ENCODE results near the gene CBX2. TPM values are rescaled to one million over a fixed set of nuclear protein-coding genes. Genes with fewer than 3 reads are reported as not detected.
A peak's percentile ranks its signal among the peaks of the same experiment; 100 is the strongest.

Gene CBX2
- total and polyA plus RNA-seq, 12 donors, result 0.06 to 3.4 (median 0.82) TPM

DNA sequence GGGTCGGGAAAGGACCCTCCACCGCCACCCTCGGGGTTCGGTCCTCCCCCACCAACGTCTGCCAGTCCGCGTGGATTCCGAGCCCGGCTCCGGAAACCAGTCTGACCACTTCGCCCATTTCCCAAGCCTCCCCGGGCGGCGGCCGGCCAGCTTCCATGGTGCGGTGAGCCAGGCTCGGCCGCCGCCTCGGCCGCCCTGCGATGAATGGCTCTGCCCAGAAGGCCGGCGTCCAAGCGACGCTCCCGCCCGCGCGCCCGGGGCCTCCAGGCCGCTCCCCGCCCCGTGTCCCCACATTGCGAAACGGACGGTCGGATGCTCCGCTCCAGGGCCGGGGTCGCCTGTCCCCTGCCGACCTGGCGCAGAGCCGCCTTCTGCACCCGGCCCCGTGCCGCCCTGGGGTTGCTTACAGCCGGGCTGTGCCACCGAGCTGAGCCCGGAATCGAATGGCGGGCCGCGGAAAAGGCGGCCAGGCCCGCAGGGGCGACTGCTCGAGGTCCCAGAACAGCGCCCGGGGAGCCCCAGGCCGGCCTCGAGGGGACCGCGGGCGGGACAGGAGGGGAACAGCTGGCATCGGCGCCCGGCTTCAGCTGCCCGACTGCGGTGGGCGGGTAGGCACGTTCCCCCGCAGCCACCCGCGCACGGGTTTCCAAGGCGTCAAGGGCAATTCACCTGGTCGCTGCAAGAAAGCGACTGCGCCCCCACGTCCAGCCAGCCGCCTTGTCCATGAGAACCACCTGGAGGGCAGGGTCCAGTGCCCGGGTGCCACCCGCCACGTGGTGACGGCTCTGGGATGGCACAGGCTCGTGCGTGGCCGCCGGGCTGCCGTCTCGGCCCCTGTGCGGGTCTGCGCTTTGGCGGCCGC lies 37.3 kb downstream of the CBX2 start:
- WGBS, 4 donors, result 6 to 80% (median 13%) methylated on average over 1 to 96 of the region's 96 CpGs

DNA sequence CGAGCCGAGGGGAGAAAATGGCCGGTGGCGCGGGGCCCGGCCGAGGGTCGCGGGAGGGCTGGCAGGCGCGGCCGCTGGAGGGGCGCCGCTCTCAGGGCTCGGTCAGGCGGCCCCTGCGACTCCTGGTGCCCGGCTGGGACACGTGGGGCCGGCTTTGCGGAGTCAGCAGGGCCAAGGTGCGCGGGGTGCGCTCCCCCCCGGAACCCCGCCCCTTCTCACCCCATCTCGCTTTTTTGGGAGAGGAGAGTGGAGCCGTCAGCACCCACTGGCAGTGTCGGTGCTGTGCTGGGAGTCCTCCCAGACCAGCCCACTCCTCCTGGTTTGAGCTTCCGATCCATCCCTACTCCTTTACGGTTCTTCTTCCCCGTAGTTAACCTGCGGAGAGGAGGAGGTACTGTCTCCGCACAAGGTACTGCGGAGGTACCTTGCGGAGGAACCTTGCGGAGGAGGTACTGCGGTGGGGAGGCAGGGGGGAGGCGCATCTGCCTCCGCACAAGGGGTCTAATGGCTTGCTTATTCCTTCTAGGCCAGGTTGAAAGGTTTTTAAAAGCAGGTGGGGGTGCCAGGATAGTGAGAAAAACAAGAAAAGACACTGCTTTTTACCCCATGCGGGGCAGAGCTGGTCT lies 38.0 kb downstream of the CBX2 start:
- WGBS, 4 donors, result 47 to 91% (median 68%) methylated on average over 13 to 41 of the region's 41 CpGs
- no peak for DNase-seq
- Histone ChIP-seq H3K36me3 (replicated peaks in 1 of 2) (no peaks in the 10 kb centered on the region), H3K4me3 (no peak overlapping the region), H3K9me3 (replicated peaks in 1 of 3) (no peaks in the 10 kb centered on the region), H3K27ac (no peak overlapping the region), H3K4me1 (replicated peaks in 1 of 2) (peaks cover 10 to 30% of the 10 kb centered on the region in 2 donors), H3K27me3 (peaks cover 57% of the 10 kb centered on the region)
- TF ChIP-seq, protein P1, sequence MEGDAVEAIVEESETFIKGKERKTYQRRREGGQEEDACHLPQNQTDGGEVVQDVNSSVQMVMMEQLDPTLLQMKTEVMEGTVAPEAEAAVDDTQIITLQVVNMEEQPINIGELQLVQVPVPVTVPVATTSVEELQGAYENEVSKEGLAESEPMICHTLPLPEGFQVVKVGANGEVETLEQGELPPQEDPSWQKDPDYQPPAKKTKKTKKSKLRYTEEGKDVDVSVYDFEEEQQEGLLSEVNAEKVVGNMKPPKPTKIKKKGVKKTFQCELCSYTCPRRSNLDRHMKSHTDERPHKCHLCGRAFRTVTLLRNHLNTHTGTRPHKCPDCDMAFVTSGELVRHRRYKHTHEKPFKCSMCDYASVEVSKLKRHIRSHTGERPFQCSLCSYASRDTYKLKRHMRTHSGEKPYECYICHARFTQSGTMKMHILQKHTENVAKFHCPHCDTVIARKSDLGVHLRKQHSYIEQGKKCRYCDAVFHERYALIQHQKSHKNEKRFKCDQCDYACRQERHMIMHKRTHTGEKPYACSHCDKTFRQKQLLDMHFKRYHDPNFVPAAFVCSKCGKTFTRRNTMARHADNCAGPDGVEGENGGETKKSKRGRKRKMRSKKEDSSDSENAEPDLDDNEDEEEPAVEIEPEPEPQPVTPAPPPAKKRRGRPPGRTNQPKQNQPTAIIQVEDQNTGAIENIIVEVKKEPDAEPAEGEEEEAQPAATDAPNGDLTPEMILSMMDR (IDR thresholded peaks at IDR 0.05), result no peak
- no peak for TF ChIP-seq POLR2A (IDR thresholded peaks at IDR 0.05)
- intact Hi-C loops (cut with DNase I), result no loop called here

More for the DNA sequence above, 37.3 kb downstream of the CBX2 start:
- Histone ChIP-seq H3K36me3 (replicated peaks in 1 of 2) (no peaks in the 10 kb centered on the region), H3K4me3 (peak overlapping the region in 1 of 4 donors; percentile 33), H3K27ac (no peak overlapping the region), H3K4me1 (replicated peaks in 1 of 2) (peaks cover 10 to 31% of the 10 kb centered on the region in 2 donors), H3K27me3 (peaks cover 59% of the 10 kb centered on the region), H3K9me3 (replicated peaks in 1 of 3) (no peaks in the 10 kb centered on the region)
- intact Hi-C loops (cut with DNase I), result no loop called here
- TF ChIP-seq, protein P1 (IDR thresholded peaks at IDR 0.05), result peak in 1 of 6 experiments; percentile 6
- no peak for TF ChIP-seq POLR2A (IDR thresholded peaks at IDR 0.05)
- DNase-seq, result peak in 3 of 7 donors; percentile 35 to 63 (median 43)

DNA sequence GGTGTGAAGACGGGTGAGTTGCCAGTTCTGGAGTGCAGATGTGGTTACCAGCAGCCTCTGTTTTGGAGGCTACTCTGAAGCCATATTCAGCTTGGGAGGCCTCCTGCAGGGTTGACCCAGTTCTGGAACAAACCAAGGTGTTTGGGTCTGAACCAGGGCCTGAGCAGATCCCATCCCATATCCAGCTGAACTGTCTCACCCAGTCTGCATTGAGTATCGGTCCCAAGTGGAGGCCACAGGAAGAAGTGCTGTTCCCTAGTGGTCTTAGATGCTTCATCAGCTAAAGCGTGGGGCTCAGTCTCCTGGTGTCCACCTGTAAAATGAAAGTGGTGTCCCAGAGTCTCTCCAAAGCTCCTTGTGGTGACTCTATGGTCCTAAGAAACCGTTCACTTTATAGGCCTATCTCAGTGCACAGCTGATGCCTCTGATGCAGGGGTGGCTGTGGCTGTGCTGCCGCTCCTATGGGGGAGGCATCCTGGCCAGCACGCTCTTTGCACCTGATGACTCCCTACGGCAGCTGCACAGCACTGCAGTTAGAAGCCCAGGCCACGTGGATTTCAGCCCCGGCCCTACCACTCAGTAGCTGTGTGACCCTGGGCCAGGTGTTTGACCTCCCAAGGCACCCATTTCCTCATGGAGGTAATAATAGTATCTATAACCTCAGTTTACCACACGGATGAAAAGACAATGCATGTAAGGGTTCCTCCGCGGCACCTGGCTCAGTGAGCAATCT lies 40.2 kb downstream of the CBX2 start:
- no peak for DNase-seq
- Histone ChIP-seq H3K27me3 (peaks cover 34% of the 10 kb centered on the region), H3K4me3 (no peak overlapping the region), H3K36me3 (replicated peaks in 1 of 2) (no peaks in the 10 kb centered on the region), H3K4me1 (replicated peaks in 1 of 2) (peaks cover 10 to 13% of the 10 kb centered on the region in 2 donors), H3K27ac (no peak overlapping the region), H3K9me3 (replicated peaks in 1 of 3) (no peaks in the 10 kb centered on the region)
- 92 to 96% (median 92%) methylated on average over 6 to 12 of the region's 12 CpGs for WGBS, 4 donors
- intact Hi-C loops (cut with DNase I), result no loop called here
- no peak for TF ChIP-seq POLR2A (IDR thresholded peaks at IDR 0.05)
- TF ChIP-seq, protein P1 (IDR thresholded peaks at IDR 0.05), result no peak

DNA sequence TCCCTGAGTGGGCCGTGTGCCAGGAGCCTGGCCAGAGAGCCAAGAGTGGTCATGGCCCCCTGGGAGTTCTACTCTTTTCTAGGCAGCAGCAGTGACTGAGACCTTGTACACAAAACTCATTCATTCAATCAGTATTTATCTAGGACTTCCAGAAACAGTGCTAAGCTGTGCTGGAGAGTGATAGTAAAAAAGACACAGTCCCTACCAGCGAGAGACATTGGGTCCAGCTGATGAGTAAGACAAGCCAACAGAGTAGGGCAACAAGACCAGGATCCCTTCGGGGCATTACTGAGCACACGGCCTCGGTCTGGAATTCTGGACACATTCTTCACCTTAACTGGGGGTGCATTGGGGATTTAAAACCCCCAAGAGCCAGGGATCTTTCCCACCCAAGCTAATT lies 41.1 kb downstream of the CBX2 start:
- no peaks in the 10 kb centered on the region for H3K36me3 ChIP-seq (replicated peaks in 1 of 2)
- 72 to 85% (median 78%) methylated on average over 5 of the region's 5 CpGs for WGBS, 4 donors

More for the DNA sequence above, 41.1 kb downstream of the CBX2 start:
- DNase-seq, result no peak
- Histone ChIP-seq H3K27me3 (peaks cover 28% of the 10 kb centered on the region), H3K9me3 (replicated peaks in 1 of 3) (no peaks in the 10 kb centered on the region), H3K4me1 (replicated peaks in 1 of 2) (peaks cover 10 to 13% of the 10 kb centered on the region in 2 donors), H3K4me3 (no peak overlapping the region), H3K27ac (no peak overlapping the region)
- intact Hi-C loops (cut with DNase I), result no loop called here
- no peak for TF ChIP-seq POLR2A (IDR thresholded peaks at IDR 0.05)
